Psoas muscle (tissue), 8 donors: ENCODE measurements around the gene ZNF385B. TPM values are rescaled to one million over a fixed set of nuclear protein-coding genes. Genes with fewer than 3 reads are reported as not detected.

Source experiments
- ATAC-seq, 4 donors: fragments of 200-7000 bp; cut with Tn5 transposase; one replicate each; pipeline ENCODE4 v1.9.1; 2020; ENCODE audit warnings: moderate library complexity in 3 of 4, mild to moderate bottlenecking in 2 of 4
- DNase-seq, 2 donors: peaks; one replicate each; pipeline ENCODE4 v3.0.0-alpha.2; 2020
- H3K27ac ChIP-seq: fragments of 200-600 bp; one replicate; pipeline ENCODE4 v1.8.0; 2022
- H3K27me3 ChIP-seq, 3 donors: fragments of 200-600 bp in 1 of 3; one replicate each; pipeline versions ENCODE4 v1.6.1 to v1.8.0; 2013 to 2022; ENCODE audit warnings: low read length in 2 of 3, mild to moderate bottlenecking in 2 of 3, moderate library complexity in 1 of 3; ENCODE audit not compliant: insufficient read depth in 3 of 3
- H3K36me3 ChIP-seq, 2 donors: fragments of 200-600 bp in 1 of 2; one replicate each; pipeline versions ENCODE4 v1.6.1 to v1.8.0; 2013 to 2022; ENCODE audit warnings: low read depth in 1 of 2, mild to moderate bottlenecking in 1 of 2, moderate library complexity in 1 of 2; ENCODE audit not compliant: insufficient read depth in 1 of 2
- H3K4me1 ChIP-seq: fragments of 200-600 bp; one replicate; pipeline ENCODE4 v1.8.0; 2022
- H3K4me3 ChIP-seq: fragments of 200-600 bp; one replicate; pipeline ENCODE4 v1.8.0; 2022; ENCODE audit warnings: mild to moderate bottlenecking
- H3K9me3 ChIP-seq: fragments of 200-600 bp; one replicate; pipeline ENCODE4 v1.8.0; 2022
- WGBS, 3 donors: extraction: QIAGEN DNeasy Blood & Tissue Kit; methylation state at CpG; one replicate each; pipeline versions ENCODE4 v1.1.6 to v1.1.7; 2013; 5-methylcytosine and 5-hydroxymethylcytosine counted together
- intact Hi-C, 2 donors: fragments of 100-400 bp; cut with DNase I; formaldehyde crosslinking; loops; one replicate each; pipeline versions ENCODE4 v1.11.0 to v1.14.2; 2022
- polyA plus RNA-seq, 3 donors: library from polyadenylated mRNA; stranded (reverse); fragments of 200-250 nt; gene quantifications; one replicate each; pipeline ENCODE4 v1.2.3, GENCODE V29; 2013
- total RNA-seq, 4 donors: library from RNA; stranded (reverse); fragmentation: NEBNext Ultra II Directional in 2 of 4; extraction: Animal tissue kit (Norgen Biotek cat#: 25700) in 2 of 4; gene quantifications; one replicate each; pipeline versions ENCODE4 v1.2.1 to v1.2.4, GENCODE V29; 2021 to 2023
- TF ChIP-seq, protein P1 (sequence below): fragments of 200-600 bp; IDR thresholded peaks from one replicate; pipeline ENCODE4 v1.8.0; 2022; ENCODE audit warnings: antibody characterized with exemption
- donor health status: healthy with polysubstance abuse.
- donor health status: DM: no; HTN: no; CAD: no; lungs with moderate emphysema.
- donor health status: Bipolar disorder and iron deficiency.
- donor health status: healthy.
- donor health status: DM: yes; HTN: yes; CAD: no.
- donor health status: DM: no; HTN: no; CAD: no.
- donor health status: DM: no; HTN: no; CAD: no.
- donor health status: DM: yes; HTN: yes; CAD: no.

ZNF385B gene
- total and polyA plus RNA-seq, 7 donors = 8.8 to 42.9 (median 18.1) TPM

DNA sequence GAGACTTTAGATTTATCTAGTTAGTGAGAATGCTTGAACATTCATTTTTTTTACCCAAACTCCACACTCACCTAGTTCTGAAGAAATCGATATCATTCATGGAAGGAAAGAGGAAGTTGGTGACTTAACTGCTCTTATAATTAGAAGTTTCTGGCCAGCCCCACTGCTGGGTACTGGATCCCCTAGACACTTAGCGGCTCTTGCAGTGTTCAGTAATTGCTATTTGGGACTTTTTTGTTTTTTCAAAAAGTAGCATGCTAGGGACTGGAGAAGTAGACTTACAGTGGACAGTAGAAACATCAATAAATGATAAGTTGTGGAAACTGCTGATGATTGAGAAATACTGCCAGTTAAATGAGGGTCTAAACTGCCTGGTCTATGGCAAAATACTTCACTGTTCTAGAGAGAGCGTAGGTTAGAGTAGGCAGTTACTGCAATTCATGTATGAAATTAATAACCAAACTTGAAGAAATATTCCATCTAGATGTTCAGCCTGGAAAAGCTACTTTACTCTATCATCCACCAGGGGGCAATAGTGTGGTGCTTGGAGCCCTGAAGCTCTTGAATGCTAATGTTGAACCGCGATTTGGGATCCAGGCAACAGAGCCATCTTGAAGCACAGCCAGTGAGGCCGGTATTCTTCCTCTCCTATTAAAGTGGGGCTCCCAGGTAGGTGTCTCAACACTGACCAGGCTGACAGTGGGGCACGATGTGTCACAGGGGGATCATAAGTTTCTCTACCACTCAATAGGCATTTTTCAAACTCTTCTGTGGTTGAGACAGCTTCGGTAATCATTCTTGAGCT lies 450.7 kb downstream of the ZNF385B start:
- WGBS, 3 donors = 35 to 49% (median 37%) methylated on average over 8 of the region's 8 CpGs

GRCh38 chr2:179403624-179404023 lies 457.8 kb downstream of the ZNF385B start:
- no peak for ATAC-seq
- intact Hi-C loops = no loop called here
- H3K27ac ChIP-seq = no peak overlapping the region
- no peaks in the 10 kb centered on the region for H3K4me1 ChIP-seq
- H3K9me3 ChIP-seq = no peaks in the 10 kb centered on the region
- no peak overlapping the region for H3K4me3 ChIP-seq
- DNase-seq = no peak
- H3K27me3 ChIP-seq = peaks cover 0 to 4% (median 0%) of the 10 kb centered on the region in 3 donors
- H3K36me3 ChIP-seq = no peaks in the 10 kb centered on the region
- TF ChIP-seq, protein P1, sequence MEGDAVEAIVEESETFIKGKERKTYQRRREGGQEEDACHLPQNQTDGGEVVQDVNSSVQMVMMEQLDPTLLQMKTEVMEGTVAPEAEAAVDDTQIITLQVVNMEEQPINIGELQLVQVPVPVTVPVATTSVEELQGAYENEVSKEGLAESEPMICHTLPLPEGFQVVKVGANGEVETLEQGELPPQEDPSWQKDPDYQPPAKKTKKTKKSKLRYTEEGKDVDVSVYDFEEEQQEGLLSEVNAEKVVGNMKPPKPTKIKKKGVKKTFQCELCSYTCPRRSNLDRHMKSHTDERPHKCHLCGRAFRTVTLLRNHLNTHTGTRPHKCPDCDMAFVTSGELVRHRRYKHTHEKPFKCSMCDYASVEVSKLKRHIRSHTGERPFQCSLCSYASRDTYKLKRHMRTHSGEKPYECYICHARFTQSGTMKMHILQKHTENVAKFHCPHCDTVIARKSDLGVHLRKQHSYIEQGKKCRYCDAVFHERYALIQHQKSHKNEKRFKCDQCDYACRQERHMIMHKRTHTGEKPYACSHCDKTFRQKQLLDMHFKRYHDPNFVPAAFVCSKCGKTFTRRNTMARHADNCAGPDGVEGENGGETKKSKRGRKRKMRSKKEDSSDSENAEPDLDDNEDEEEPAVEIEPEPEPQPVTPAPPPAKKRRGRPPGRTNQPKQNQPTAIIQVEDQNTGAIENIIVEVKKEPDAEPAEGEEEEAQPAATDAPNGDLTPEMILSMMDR = no peak

More for the DNA sequence above, 450.7 kb downstream of the ZNF385B start:
- H3K27me3 ChIP-seq = no peaks in the 10 kb centered on the region
- peak; percentile 47 to 79 (median 68) for ATAC-seq
- no peak overlapping the region for H3K27ac ChIP-seq
- H3K4me3 ChIP-seq = no peak overlapping the region
- no peaks in the 10 kb centered on the region for H3K36me3 ChIP-seq
- TF ChIP-seq, protein P1 = peak; percentile 63
- intact Hi-C loops = loop anchor here in 1 of 2 donors (10.0 kb wide), 1 partner anchor 196 kb away; no protein-coding TSS in a partner anchor
- H3K9me3 ChIP-seq = no peaks in the 10 kb centered on the region
- peak in 1 of 2 donors; percentile 50 for DNase-seq
- H3K4me1 ChIP-seq = no peaks in the 10 kb centered on the region

- TF ChIP-seq, protein P1 = no peak
- no peaks in the 10 kb centered on the region for H3K36me3 ChIP-seq
- no peaks in the 10 kb centered on the region for H3K9me3 ChIP-seq
- H3K27me3 ChIP-seq = no peaks in the 10 kb centered on the region
- H3K4me1 ChIP-seq = no peaks in the 10 kb centered on the region
- H3K27ac ChIP-seq = no peak overlapping the region
- DNase-seq (no peak), ATAC-seq (no peak)
- no peak overlapping the region for H3K4me3 ChIP-seq
- intact Hi-C loops = no loop called here
- WGBS, 3 donors = 80 to 86% (median 83%) methylated on average over 2 of the region's 2 CpGs
Measured at GRCh38 chr2:179393481-179393880, 467.9 kb downstream of the ZNF385B start.

Other genes with a start within 250 kb of the ZNF385B start
- 10 to 100 TPM; 11.4 to 19.0 (median 15.9) TPM for gene CWC22, start 145.7 kb upstream of the ZNF385B start, total RNA-seq
- gene CWC22, start 145.7 kb upstream of the ZNF385B start, polyA plus RNA-seq = 10 to 100 TPM; 10.2 to 21.7 (median 18.9) TPM